Upper lobe of left lung (tissue), 6 donors: ENCODE data around the gene PLXNB1. TPM values are rescaled to one million over a fixed set of nuclear protein-coding genes. Genes with fewer than 3 reads are reported as not detected.
A peak's percentile ranks its signal among the peaks of the same experiment; 100 is the strongest.

ENCODE experiments used
- ATAC-seq, 2 donors: fragments of 200-7000 bp; cut with Tn5 transposase; one replicate each; pipeline ENCODE4 v1.9.1; 2022; ENCODE audit warnings: mild to moderate bottlenecking in 2 of 2, moderate library complexity in 2 of 2; ENCODE audit not compliant: low FRiP score in 2 of 2
- DNase-seq, 2 donors: peaks; one replicate each; pipeline ENCODE4 v3.0.0-alpha.2; 2019 to 2020
- H3K27ac ChIP-seq, 4 donors: fragments of 200-600 bp; sonication (generic); one replicate each; pipeline ENCODE4 v1.5.1; 2016 to 2019
- H3K27me3 ChIP-seq, 4 donors: fragments of 200-600 bp; sonication (generic); one replicate each; pipeline ENCODE4 v1.5.1; 2017 to 2019
- H3K36me3 ChIP-seq, 4 donors: fragments of 200-600 bp; sonication (generic); one replicate each; pipeline ENCODE4 v1.5.1; 2016 to 2019
- H3K4me1 ChIP-seq, 4 donors: fragments of 200-600 bp; sonication (generic); one replicate each; pipeline ENCODE4 v1.5.1; 2018 to 2019
- H3K4me3 ChIP-seq, 4 donors: fragments of 200-600 bp; sonication (generic); one replicate each; pipeline ENCODE4 v1.5.1; 2017 to 2019; ENCODE audit warnings: mild to moderate bottlenecking in 2 of 4, moderate library complexity in 1 of 4
- H3K9me3 ChIP-seq, 4 donors: fragments of 200-600 bp; sonication (generic); one replicate each; pipeline ENCODE4 v1.5.1; 2018 to 2019
- EP300 ChIP-seq, 4 donors: sonication (generic); formaldehyde crosslinking; IDR thresholded peaks; one replicate each; pipeline ENCODE4 v1.5.1; 2017; ENCODE audit warnings: antibody characterized with exemption in 4 of 4, control low read depth in 2 of 4
- POLR2A ChIP-seq, 4 donors: fragments of 450-650 bp; IDR thresholded peaks; one replicate each; pipeline ENCODE4 v1.5.1; 2016 to 2017; ENCODE audit warnings: antibody characterized with exemption in 4 of 4, mild to moderate bottlenecking in 2 of 4
- POLR2AphosphoS5 ChIP-seq, 2 donors: sonication (generic); formaldehyde crosslinking; IDR thresholded peaks; one replicate each; pipeline ENCODE4 v1.5.1; 2017; ENCODE audit warnings: antibody characterized with exemption in 2 of 2
- WGBS, 2 donors: methylation state at CpG; one replicate each; pipeline ENCODE4 v1.1.5; 2017 to 2018; 5-methylcytosine and 5-hydroxymethylcytosine counted together
- total RNA-seq, 6 donors: library from RNA; depleted of rRNA in 4 of 6; stranded (reverse); fragments of >200 nt in 4 of 6; gene quantifications; one replicate each; pipeline versions ENCODE4 v1.1.0 to v1.2.1, GENCODE V29; 2016 to 2021
- TF ChIP-seq, protein P1 (sequence below), 6 experiments: fragments of 450-650 bp in 4 of 6; fragments of 200-600 bp in 2 of 6; sonication (generic) in 2 of 6; IDR thresholded peaks; one replicate each; pipeline ENCODE4 v1.5.1; 2016 to 2019; ENCODE audit warnings: antibody characterized with exemption in 6 of 6
- donor health status: DM: no; HTN: no; CAD: no; lungs with moderate emphysema.
- donor health status: DM: no; HTN: yes; CAD: no; lungs with severe emphysema.

Gene PLXNB1
- total RNA-seq, 6 donors from 2014 or later: 91.2 to 588 (median 123) TPM

DNA sequence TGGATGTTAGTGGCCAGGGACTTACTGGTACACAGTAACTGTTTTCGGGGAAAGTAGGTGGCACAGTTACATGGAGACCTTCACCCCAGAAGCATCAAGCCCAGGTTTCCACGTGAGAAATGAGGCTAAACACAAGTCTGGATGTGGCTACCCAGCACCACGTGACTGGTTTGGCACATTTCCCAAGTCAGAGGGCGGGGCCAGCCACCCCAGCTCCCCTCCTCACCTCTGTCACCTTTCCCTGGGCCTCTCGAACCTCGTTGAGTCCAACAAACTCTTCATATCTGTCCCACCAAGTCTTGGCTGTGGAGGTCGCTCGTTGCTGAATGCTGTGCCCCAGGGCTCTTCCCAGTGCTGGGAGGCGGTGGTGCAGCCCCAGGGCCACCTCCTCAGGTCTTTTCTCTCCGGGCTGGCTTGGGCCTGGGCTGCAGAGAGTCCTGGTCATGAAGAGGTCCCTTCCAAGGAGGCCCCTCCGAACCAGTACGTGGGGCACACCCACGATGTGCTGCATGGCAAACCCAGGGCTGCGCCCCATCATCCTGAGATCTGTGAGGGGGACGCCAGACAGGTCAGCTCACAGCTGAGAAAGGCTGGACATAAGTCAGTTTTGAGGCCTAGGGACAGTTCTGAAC, 4.8 kb upstream of the PLXNB1 start:
- ATAC-seq (no peak), DNase-seq (no peak)
- Histone ChIP-seq H3K9me3 (no peaks in the 10 kb centered on the region), H3K36me3 (peaks cover 0 to 21% (median 11%) of the 10 kb centered on the region in 4 donors), H3K27ac (peak overlapping the region; percentile 5 to 45 (median 30)), H3K4me3 (no peak overlapping the region), H3K27me3 (no peaks in the 10 kb centered on the region), H3K4me1 (peaks cover 24 to 41% (median 25%) of the 10 kb centered on the region in 4 donors)
- 67% methylated on average over 11 to 15 of the region's 15 CpGs for WGBS, 2 donors
- TF ChIP-seq, protein P1, sequence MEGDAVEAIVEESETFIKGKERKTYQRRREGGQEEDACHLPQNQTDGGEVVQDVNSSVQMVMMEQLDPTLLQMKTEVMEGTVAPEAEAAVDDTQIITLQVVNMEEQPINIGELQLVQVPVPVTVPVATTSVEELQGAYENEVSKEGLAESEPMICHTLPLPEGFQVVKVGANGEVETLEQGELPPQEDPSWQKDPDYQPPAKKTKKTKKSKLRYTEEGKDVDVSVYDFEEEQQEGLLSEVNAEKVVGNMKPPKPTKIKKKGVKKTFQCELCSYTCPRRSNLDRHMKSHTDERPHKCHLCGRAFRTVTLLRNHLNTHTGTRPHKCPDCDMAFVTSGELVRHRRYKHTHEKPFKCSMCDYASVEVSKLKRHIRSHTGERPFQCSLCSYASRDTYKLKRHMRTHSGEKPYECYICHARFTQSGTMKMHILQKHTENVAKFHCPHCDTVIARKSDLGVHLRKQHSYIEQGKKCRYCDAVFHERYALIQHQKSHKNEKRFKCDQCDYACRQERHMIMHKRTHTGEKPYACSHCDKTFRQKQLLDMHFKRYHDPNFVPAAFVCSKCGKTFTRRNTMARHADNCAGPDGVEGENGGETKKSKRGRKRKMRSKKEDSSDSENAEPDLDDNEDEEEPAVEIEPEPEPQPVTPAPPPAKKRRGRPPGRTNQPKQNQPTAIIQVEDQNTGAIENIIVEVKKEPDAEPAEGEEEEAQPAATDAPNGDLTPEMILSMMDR (IDR thresholded peaks at IDR 0.05): no peak
- no peak for TF ChIP-seq EP300 (IDR thresholded peaks at IDR 0.05)
- TF ChIP-seq POLR2AphosphoS5 (IDR thresholded peaks at IDR 0.05): no peak
- no peak for TF ChIP-seq POLR2A (IDR thresholded peaks at IDR 0.05)

DNA sequence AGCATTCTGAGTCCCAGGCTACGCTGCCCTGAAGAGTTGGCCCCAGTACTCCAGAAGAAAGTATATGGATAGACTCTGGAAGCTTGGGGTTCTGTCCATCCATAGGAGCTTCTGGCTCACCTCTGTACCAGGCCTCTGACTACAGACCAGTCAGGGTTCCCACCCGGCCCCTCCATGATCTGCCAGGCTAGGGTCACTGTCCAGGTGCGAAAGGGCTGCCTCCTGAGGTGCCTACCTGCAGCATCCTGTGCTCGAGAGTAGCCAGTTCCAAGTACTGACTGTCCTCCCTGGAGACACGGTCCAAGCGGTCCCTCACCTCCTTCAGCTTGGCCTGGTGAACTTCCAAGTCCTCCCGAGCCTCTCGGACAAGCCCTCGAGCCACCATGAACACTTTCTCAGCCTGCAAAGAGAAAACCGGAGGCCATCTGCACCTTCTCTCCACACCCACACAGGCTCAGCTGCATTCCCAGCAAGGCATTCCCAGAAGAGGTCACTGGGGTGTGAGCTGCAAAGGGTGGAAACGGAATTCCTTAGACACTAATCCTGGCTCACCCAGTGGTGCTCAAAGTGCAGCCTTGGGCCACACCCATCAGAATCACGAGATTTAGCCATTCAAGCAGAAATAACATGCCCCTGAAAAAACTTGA, 3.7 kb upstream of the PLXNB1 start:
- Histone ChIP-seq H3K27ac (peak overlapping the region; percentile 19 to 45 (median 41)), H3K9me3 (no peaks in the 10 kb centered on the region), H3K4me3 (no peak overlapping the region), H3K4me1 (peaks cover 16 to 36% (median 21%) of the 10 kb centered on the region in 4 donors), H3K27me3 (no peaks in the 10 kb centered on the region), H3K36me3 (peaks cover 0 to 21% (median 11%) of the 10 kb centered on the region in 4 donors)
- TF ChIP-seq, protein P1 (IDR thresholded peaks at IDR 0.05): no peak
- TF ChIP-seq POLR2AphosphoS5 (IDR thresholded peaks at IDR 0.05): peak; percentile 19 to 20
- no peak for TF ChIP-seq EP300 (IDR thresholded peaks at IDR 0.05)
- peak; percentile 22 to 25 for ATAC-seq
- WGBS, 2 donors: 70 to 76% methylated on average over 5 to 12 of the region's 12 CpGs
- peak in 1 of 2 donors; percentile 58 for DNase-seq

DNA sequence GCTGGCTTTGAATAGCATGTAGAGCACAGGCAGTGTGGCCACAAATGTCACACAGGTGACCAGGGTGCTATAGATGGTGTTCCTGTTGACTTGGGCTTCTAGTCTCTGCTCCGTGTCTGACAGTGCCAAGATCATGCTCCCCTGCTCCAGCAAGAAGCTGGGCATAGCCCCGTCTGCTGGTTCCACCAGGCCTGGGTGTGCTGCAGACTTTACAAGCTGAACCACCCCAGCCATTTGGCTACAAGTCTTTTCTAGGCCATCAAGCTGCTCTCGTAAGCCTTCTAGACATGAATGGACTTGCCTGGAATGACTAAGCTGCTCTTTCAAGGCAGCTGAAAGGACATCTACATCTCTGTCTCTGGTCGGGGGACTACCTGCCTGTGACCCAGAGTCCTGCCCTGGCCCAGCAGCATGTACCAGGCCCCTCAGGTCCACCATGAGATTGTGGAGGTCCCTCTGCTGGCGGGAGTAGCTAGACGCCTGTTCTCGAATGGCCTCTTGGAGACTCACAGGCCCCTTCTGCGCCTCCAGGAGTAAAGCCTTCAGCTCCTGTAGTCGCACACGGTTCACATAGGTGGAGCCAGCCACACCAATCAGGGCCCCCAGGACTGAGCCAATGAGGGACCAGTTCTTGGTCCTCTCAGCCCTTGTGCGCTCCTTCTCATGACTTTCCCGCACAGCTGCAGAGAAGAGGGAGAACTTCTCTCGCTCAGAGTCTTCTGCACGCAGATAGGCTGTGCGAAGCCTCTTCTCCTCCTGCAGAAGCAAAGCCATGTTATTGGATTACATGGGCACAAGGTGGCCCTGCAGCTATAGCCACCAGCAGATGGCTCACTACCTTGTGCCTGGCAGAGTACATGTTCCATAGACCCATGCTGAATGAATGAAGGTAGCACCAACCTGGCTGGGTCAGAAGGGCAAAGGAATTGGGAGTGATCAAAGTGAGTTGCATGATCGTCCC, 2.8 kb upstream of the PLXNB1 start:
- ATAC-seq (no peak), DNase-seq (no peak)
- TF ChIP-seq, protein P1 (IDR thresholded peaks at IDR 0.05): no peak
- TF ChIP-seq POLR2AphosphoS5 (IDR thresholded peaks at IDR 0.05) (no peak), POLR2A (IDR thresholded peaks at IDR 0.05) (no peak), EP300 (IDR thresholded peaks at IDR 0.05) (no peak)
- Histone ChIP-seq H3K4me1 (peaks cover 19 to 44% (median 29%) of the 10 kb centered on the region in 4 donors), H3K27ac (peak overlapping the region in 3 of 4 donors; percentile 29 to 91 (median 45)), H3K36me3 (peaks cover 0 to 21% (median 11%) of the 10 kb centered on the region in 4 donors), H3K27me3 (no peaks in the 10 kb centered on the region), H3K9me3 (no peaks in the 10 kb centered on the region), H3K4me3 (no peak overlapping the region)
- WGBS, 2 donors: 82 to 92% methylated on average over 14 to 16 of the region's 16 CpGs

DNA sequence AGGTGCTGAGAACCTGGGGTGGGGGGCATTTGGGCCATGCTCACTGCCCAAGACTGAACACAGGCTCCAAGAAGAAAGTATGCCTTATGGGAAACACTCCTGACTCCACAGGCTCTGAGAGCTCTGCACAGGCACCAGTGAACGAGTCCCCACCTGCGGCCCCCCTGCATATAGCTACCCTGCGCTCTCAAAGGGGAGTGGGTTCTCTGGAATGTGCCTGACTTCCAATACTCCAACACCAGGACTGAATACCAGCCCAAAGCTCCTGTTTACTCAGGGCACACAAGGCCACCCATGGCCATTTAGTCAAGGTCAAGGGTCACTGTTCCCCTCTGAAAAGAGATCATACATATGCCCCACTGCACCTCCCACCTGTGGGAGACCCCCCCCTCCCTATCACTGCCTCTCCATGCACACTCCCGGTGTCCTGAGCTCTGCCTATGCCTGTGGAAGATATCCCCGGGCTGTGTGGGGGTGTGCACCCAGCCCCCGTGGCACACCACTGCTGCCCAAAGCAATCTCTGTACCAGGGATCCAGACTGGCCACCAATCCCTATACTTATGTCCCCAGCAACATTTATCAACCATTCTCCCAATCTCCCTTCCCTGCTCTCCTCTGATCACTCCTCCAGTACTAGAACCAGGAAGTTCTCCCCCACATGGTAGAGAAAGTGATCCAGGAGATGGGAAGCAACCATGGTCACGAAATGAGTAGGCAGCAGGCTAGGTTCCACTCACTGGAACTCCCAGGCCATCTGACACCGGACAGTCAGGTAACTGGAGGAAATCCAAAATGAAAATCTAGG, 1.5 kb upstream of the PLXNB1 start:
- peaks cover 0 to 21% (median 11%) of the 10 kb centered on the region in 4 donors for H3K36me3 ChIP-seq
- 82 to 85% methylated on average over 5 to 8 of the region's 8 CpGs for WGBS, 2 donors
- DNase-seq: no peak
- H3K27me3 ChIP-seq: no peaks in the 10 kb centered on the region
- H3K4me3 ChIP-seq: no peak overlapping the region
- H3K4me1 ChIP-seq: peaks cover 31 to 56% (median 38%) of the 10 kb centered on the region in 4 donors
- H3K27ac ChIP-seq: peak overlapping the region; percentile 91 to 95 (median 92)
- no peak for TF ChIP-seq EP300 (IDR thresholded peaks at IDR 0.05)
- TF ChIP-seq, protein P1 (IDR thresholded peaks at IDR 0.05): no peak
- ATAC-seq: no peak
- H3K9me3 ChIP-seq: no peaks in the 10 kb centered on the region
